GM21528 (cell line): ENCODE data around the gene TMEM30A.

ENCODE experiments used
- ATAC-seq: cut with Tn5 transposase; IDR thresholded peaks from one replicate; pipeline ENCODE4 v1.9.1; 2021; ENCODE audit warnings: mild to moderate bottlenecking, moderate library complexity; ENCODE audit not compliant: unreplicated experiment, low FRiP score

The TMEM30A gene

DNA sequence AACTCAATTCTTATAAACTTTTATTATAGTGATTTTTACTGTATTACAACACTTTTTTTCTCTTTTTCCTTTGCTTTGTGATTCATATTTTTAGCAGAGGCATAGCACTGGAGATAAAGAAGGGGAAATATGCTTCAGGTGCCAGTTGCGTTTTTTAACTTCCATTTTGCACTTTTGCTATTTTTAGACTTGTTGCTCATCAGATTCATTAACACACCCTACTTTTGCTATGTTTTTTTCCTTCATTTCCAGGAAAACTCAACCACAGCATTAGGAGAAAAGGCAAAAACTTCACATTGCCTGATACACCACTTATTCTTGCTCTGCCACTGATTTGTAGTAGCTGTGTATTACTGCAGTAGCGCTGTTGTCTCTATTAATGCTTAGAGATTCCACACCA is 8.0 kb upstream of the TMEM30A start:
- no peak for ATAC-seq

DNA sequence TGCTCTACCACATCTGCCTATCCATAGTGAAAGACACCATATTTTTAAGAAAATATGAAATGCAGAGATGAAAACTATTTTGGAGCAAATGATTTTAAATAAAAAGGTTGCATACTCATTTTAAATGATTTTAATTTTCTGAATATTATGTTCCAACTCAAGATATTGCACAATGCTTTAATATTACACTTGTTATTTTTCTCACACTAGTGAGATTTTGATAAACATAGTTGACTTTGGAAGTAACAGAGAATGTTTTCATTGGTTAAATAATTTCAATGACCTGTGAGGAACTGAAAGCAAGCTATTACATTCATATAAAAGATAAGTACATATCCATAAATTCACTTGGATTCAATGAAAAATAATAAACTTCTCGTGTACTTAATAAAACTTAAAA is 7.2 kb upstream of the TMEM30A start:
- no peak for ATAC-seq

DNA sequence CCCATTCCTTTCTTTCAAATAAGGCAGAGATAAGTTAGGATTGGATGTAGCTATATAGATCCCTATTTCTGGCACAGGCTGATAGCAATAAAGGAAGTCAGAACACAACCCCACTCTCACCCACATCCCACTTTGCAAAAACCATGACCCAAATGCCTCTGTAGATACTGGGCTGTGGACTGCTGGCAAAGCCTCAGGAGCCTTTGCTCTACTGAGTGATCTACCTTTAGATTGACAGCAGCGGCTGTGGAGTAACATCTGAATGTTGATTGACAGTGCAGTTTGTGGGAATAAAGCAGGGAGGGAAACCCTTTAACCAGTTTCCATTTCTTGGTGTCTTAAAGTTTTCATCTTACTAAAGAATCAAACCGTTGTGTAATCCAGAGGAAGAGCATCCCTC is 6.7 kb upstream of the TMEM30A start:
- no peak for ATAC-seq

DNA sequence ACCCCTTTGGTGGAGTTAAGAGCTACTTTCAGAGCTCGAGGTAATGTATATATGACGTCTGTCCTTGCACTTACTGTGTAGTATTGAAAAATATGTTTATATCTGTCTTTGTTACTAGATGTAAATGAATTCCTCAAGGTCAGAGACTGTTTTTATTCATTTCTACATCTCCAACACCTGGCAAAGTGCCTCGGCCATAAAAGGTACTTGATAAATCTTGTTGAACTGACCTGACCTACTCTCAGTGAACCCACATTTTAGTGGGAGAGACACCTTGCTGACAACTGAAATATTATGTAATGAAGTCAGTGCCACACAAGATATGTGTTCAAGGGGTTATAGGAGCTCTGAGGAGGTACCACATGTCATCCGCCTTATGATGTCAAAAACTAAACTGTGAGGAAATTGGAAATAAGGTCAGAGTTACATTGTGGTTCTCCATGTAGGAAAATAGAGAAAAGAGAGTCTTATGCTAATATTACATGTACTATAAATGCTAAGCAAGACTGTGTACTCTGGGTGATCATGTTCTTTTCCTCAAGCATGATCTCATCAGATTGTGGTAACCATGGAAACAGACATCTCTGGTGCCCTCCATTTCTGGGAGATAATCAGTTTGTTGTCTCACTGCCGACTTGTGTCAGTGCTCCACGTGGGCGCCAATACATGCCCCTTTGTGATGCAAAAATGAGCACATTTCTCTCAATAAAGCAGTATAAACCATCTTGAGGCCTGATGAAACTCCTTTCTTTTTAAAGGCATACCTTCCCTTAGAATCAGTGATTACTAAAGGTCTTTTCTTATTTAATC is 5.7 kb upstream of the TMEM30A start:
- no peak for ATAC-seq

DNA sequence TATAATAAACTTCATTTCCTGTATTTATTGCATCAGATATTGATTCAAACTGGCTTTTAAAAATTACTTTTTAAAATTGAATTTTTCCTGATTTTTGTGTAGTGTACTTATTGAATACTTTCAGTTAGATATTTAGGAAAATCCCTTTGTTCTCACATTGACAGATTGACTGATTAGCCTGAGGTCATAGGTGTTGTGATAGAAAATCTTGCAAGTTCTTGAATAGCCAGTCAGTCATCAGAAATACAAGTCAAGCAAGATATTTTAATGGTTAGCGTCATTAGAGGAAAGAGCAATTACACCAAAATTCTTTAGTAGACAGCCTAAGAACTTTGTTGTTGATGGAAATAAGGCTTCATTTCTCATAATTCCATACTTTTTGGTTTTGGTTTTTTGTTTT is 3.4 kb upstream of the TMEM30A start:
- ATAC-seq = no peak

DNA sequence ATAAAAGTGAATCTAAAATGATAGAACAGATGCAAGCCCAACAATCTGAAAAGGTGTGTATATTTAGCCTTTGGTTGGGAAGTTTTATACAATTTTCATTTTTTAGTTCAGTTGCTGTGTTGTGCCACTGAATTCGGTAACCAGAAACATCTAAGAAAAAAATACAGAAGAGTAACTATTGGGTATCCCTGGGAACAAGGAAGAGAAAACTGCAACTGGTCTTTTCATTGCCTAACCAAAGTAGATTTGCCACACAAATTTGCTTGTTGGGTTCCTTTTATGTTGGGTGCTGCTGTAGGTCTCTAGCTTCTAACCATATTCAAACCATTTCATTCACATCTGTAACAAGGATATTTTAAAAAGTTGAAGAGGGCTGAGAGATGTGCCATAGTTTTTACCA is 2.8 kb upstream of the TMEM30A start:
- ATAC-seq = no peak

DNA sequence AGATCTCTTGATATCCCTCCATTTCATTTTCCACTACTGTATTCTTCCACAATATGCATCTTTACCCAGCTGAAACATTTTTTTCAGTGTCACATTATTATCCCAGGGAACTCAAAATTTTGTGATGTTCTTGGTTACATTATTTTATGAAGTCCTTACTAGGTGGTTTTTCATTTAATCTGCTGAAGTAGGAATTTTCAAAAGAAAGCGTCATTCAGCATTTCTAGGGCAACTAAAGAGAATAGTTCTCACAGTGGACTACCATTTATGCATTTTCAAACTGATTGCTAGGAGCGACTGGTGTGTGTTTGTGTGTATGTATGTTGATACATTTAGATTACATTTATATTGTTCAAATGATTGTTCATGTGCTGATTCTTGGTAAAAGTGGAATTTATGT is 2.4 kb upstream of the TMEM30A start:
- no peak for ATAC-seq

DNA sequence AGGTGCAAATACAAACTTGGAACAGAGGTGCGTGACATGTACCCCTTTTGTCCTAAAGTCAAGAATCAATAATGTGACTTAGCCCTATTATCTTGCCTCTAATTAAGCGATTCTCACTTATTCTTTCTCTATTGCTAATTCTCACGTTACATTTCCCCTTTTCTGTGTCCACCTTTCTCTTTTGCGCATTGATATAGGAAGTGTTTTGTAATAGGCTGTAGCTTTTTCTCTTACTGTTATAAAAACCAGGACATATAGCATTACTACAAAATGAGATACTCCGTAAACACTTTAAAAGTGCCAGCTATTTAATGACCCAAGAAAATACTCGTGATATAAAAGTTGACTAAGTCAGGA is 669 bp upstream of the TMEM30A start:
- peak; percentile 14 for ATAC-seq

DNA sequence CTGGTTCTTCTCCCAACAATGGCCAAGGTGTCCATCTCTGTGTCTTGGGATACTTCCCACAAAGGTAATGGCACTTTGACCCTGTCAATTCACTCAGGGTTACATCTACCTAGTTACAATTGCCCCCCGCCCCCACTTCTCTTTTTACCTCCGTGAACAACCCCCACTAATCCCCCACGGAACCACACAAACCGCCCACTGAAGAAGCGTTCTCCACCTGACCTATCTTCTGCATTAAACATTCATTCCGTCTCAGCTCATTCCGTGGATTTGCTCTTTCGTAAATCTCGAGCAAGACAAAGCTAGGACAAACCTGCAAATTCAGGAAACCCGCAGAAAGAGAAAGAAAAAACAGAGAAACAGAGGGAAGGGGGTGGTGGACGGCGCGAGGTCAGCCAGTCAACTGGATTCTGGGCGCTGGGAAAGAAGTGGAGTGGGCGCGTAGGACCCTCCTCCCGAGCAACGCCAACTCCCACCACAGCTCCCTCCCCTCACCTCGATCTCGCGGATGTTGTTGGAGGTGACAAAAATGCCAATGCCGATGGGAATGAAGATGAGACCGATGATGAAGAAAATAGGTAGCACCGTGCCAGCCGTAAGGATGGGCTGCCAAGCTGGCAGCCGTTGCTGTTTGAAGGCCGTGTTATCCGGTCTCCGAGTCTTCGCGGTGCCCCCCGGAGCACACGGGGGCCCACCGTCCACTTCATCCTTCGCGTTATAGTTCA is 523 bp downstream of the TMEM30A start:
- peak; percentile 30 for ATAC-seq

DNA sequence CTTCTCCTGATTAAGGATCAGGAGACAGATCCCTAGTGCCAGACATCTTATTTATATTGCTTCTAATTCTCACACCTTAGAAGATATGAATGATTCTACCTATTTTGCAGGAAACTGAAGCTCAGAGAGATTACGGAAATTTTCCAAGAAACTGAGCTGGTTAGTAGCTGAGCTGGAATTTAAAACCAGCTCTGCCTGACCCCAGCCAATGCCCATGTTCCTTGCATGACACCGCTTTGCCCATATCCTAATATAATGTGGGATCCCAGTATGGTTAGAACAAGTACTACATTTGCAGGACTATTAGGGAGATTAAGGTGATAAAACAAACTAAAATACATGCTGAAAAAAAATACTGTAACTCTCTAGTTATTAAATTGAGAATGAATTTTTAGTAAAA is 1.9 kb downstream of the TMEM30A start:
- ATAC-seq = no peak

DNA sequence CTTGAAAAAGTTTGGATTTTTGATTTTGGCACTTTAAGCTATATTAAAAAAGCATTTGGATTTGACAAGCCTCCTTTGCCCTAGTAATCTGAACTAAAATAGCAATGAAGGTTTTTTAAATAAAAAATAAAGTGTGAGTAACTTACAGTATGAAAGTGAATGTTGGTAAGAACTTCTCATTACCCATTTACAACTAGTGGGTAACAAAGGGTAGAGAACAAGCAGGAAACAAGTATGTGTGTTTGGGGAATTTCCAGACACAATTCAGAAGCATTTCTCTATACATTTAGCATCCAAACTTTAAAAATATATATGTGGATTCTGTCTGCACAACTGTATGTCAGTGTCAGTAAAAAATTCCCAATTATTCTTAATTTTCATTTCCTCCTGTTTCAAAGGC is 2.9 kb downstream of the TMEM30A start:
- ATAC-seq = no peak

DNA sequence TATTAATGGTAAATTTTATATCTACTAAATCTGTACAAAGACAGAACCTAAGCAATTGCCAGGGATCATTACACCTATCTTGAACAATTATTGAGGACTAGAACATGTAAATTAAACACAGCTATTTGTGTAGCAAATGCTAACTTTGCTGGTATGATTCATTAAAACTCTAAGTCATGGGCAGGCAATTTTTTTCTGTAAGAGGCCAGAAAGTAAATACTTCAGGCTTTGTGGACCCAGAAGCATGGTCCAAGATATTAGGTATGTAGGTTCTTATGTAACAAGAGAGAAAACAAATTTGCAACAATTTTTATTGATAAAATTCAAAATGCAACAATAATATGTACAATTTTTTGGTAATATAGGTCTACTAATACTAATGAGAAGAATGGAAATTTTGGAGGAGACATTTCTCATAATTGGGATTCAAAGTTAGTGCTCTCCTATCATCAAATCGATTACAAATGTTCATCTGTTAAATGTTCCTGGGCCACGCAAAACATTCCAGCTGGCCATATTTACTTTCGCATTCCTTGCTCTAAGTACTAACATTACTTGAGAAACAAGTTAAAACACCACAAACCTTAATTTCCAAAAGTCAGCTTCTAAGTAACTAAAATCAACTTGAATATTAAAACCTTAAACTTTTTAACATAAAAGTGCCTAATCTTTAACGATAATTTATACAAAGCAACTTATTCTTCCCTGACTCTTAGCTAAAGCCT is 4.3 kb downstream of the TMEM30A start:
- no peak for ATAC-seq

DNA sequence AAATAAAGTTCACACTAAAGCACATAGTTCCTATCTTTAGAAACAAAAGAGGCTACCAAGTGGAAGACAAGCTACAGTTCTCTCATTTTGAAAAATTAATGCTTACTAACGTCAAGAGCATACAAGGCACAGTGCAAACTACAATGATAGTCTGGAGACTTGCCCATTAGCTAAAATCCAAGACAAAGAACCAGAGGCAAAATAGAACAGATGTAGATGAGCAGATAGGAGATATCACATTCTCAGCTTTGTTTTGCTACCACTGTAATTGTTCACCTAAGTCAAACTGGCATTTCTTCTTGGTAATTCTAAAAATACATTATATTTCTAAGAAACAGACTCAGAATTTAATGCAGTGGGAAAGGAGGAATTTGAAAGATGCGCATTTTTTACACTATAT is 5.2 kb downstream of the TMEM30A start:
- ATAC-seq = no peak

DNA sequence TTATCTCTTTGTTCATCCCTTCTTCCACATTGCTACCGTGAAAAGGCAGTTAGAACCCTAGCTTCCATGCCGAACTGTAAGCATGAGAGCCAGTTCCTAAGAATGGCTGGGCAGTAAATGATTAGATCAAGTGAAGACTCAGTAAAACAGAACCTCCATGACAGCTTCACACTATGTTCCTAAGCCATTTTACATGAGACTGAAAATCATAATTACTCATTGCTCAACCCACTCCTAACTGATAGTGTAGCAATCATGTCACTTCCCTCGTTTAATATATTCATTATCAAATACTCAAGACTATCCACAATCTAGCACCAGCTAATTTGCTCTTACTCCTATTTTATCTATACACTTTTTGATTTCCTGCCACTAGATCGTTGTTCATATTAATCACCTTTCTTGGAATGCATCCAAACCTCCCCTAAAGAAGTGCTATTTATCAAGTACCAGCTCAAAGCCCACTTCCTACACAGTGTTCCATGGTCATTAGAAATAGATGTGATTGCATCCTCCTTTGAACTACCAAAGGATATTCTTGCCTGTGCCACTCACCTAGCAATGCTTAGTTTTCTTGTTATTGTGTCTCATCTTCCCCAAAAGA is 6.0 kb downstream of the TMEM30A start:
- ATAC-seq = no peak

DNA sequence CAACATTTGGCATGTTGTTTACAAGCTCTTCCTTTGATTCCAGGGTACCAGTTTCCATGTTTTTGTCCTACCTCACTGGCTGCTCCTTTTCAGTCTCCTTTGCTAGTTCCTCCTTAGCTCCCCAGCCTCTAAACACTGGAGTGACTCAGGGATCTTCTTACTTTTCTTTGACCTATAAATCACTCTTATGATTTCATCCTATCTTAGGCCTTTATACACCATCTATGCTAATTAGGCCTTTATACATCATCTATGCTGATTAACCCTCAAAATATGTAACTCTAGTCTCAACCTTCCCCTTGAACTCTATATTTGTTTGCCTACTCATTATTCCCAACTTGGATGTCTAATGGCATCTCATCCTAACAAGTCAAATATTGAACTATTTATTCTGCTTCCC is 9.5 kb downstream of the TMEM30A start:
- ATAC-seq = no peak

DNA sequence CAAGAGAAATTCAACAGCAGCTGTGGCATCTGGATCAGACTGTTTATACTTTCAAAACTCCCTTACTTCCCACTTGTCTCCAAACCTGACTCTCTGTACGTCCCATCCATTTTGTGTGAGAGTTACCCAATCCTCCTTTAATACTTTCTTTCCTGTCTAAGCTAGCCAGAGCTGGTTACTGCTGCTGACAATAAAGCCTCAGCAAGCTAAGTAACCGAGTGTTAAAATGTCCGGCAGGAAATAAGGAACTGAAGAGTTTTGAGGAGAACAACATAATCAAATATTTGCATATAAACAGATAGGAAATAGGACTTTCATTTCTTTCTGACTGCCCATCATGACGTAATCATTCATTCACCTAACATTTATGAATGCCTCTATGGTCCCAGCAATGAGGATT is 11.6 kb downstream of the TMEM30A start:
- no peak for ATAC-seq

DNA sequence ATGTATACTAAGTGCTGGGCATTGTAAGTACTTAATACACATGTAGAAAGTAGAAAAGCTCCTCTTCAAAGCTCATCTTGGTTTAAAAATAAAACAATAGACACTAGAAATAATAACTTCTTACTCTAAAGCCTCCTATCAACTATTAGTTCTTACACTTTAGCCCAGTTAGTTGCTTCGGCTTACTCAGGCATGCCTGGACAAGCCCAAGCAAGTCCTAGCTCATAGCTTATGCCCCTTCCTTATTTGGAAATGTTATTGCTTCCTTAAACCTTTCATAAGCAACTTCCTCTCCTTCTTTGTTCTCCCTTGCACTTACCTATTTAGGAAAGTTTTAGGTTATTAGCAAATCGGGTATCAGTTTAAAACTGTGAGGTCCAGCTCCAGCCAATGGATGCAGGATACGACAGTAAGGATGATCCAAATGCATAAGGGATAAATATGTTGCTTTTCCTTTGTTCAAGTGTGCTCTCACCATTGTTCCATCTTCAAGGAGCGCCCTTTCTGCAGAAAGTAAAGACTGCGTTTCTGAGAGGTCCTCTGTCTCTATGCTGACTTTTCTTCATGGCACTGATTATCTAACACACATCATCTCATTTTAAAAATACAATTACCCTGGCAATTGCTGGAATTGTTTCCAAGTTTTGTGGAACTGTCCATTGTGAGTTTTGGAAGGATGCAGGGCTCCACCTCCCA is 12.3 kb downstream of the TMEM30A start:
- ATAC-seq = no peak

DNA sequence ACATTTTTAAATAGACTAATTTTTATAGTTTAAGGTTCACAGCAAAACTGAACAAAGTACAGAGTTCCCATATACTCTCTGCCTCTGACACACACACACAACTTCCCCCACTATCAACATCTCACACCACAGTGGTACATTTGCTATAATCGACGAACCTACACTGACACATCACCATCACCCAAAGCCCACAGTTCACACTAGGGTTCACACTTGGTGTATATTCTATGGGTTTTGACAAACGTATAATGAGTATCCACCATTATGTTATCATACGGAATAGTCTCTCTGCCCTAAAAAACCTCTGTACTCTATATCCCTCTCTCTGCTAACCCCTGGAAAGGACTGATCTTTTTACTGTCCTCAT is 15.6 kb downstream of the TMEM30A start:
- ATAC-seq = no peak

DNA sequence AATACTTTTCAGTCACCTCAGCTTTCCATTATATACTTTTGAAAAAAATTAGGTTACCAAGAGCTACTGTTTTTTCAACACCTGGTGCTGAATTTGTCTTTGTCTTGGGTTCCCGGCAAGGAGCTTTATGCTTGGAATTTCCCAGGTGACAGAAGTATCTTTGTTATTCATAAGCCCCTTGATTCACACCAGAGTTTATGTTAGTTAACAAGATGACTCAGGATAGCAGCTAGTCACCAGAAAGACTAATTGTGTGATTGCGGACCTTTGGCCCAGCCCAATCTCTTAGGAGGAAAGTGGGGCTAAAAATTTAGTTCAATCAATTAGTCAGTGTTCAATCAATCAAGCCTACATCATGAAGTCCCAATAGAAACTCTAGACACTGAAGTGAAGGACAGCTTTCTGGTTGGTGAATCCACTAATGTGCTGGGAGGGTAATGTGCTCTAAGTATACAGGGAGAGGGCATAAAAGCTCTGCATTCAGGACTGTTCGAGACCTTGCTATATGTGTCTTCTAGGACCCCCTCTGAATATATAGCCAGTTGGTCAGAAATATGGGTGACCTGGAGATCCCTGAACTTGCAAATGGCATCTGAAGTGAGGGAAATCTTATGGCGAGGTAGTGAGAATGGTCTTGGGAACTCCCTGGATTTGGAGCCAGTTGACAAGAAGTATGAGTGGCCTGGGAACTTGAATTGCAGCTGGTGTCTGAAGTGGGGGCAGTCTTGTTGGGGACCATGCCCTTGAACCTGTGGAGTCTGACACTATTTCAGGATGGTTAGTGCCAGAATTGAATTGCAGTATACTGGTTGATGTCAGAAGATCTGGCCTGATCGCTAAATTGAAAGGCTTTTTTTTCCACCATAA is 16.2 kb downstream of the TMEM30A start:
- no peak for ATAC-seq

DNA sequence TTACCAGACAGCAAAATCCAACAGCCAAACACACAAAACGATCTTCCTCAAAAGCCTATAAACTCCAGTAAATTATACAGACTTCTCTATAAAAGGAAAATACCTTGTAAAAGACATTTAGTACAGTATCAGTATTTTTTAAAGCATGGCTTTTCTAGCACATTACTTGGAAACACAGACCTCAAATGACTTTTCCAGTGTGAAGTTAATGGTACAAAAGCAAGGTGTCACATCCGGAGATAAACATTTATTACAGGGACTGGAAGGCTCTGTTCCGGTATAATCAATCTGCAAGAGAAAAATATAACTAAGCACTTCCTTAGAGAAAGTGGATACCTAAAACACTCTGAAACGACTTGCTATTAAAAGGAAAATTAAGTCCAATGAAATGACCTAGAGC is 17.1 kb downstream of the TMEM30A start:
- ATAC-seq = no peak
